K562 (cell line): ENCODE measurements around the gene TRPM4. TPM values are rescaled to one million over a fixed set of nuclear protein-coding genes. Genes with fewer than 3 reads are reported as not detected.
A peak's percentile ranks its signal among the peaks of the same experiment; 100 is the strongest.

Source experiments
- BCLAF1 ChIP-seq, 2 experiments: fragments of 450-650 bp in 1 of 2; IDR thresholded peaks; 2 replicates each; pipeline ENCODE4 v1.6.1; 2011 to 2017; ENCODE audit warnings: low read depth in 2 of 2, antibody characterized with exemption in 1 of 2, borderline replicate concordance in 1 of 2, low read length in 1 of 2, mild to moderate bottlenecking in 1 of 2, mixed read lengths in 1 of 2; ENCODE audit not compliant: control insufficient read depth in 1 of 2
- DACH1 ChIP-seq: fragments of 450-650 bp; IDR thresholded peaks from 2 replicates; pipeline ENCODE4 v1.6.1; 2018; ENCODE audit not compliant: partially characterized antibody
- DLX4 ChIP-seq: fragments of 250-450 bp; sonication (Bioruptor Pico); IDR thresholded peaks from 2 replicates; pipeline ENCODE4 v1.6.1; 2021; ENCODE audit warnings: mild to moderate bottlenecking
- E2F1 ChIP-seq: sonication (generic); formaldehyde crosslinking; IDR thresholded peaks from 2 replicates; pipeline ENCODE4 v1.8.1; 2023; ENCODE audit warnings: mild to moderate bottlenecking, missing genetic modification reagents, moderate library complexity
- ERF ChIP-seq: fragments of 450-650 bp; formaldehyde crosslinking; IDR thresholded peaks from 2 replicates; pipeline ENCODE4 v1.4.0; 2020; ENCODE audit warnings: mild to moderate bottlenecking, mixed read lengths
- KDM4B ChIP-seq, 2 experiments: fragments of 450-650 bp in 1 of 2; sonication (generic) in 1 of 2; IDR thresholded peaks; 2 replicates each; pipeline ENCODE4 v1.6.1; 2016 to 2017; ENCODE audit warnings: borderline replicate concordance in 2 of 2, antibody characterized with exemption in 1 of 2, low read depth in 1 of 2, mild to moderate bottlenecking in 1 of 2
- MBD2 ChIP-seq: sonication (generic); IDR thresholded peaks from 2 replicates; pipeline ENCODE4 v1.6.1; 2016; ENCODE audit warnings: low read depth, borderline replicate concordance
- MLX ChIP-seq, 2 experiments: fragments of 450-650 bp in 1 of 2; sonication (generic) in 1 of 2; formaldehyde crosslinking; conservative IDR thresholded peaks; 2 replicates each; pipeline versions ENCODE4 v1.4.0 to v1.8.1; 2020 to 2022; ENCODE audit warnings: mild to moderate bottlenecking in 1 of 2, missing genetic modification reagents in 1 of 2
- NFATC3 ChIP-seq: fragments of 450-650 bp; IDR thresholded peaks from 2 replicates; pipeline ENCODE4 v1.6.1; 2017; ENCODE audit warnings: mild to moderate bottlenecking
- POLR2H ChIP-seq: IDR thresholded peaks from 2 replicates; pipeline ENCODE4 v1.6.1; 2016; ENCODE audit warnings: missing genetic modification characterization, low read depth, mild to moderate bottlenecking, control low read depth, missing compliant biosample characterization, moderate library complexity
- RB1 ChIP-seq: fragments of 450-650 bp; IDR thresholded peaks from 2 replicates; pipeline ENCODE4 v1.6.1; 2017; ENCODE audit warnings: low read depth, mild to moderate bottlenecking
- RFX1 ChIP-seq: fragments of 450-650 bp; IDR thresholded peaks from 2 replicates; pipeline ENCODE4 v1.6.1; 2016; ENCODE audit warnings: mild to moderate bottlenecking, moderate library complexity
- SIX5 ChIP-seq, 2 experiments: IDR thresholded peaks; 2 replicates each; pipeline ENCODE4 v1.6.1; 2011; ENCODE audit warnings: low read length in 2 of 2, borderline replicate concordance in 1 of 2, low read depth in 1 of 2, mild to moderate bottlenecking in 1 of 2, moderate library complexity in 1 of 2; ENCODE audit not compliant: insufficient read depth in 1 of 2
- STAT5A ChIP-seq: IDR thresholded peaks from 2 replicates; pipeline ENCODE4 v1.6.1; 2012; ENCODE audit warnings: low read length, inconsistent platforms, borderline replicate concordance
- TCF7L2 ChIP-seq: fragments of 150-350 bp; IDR thresholded peaks from 2 replicates; pipeline ENCODE4 v1.6.1; 2016; ENCODE audit warnings: low read depth, mild to moderate bottlenecking, low read length, moderate library complexity
- USF1 ChIP-seq: sonication (generic); formaldehyde crosslinking; IDR thresholded peaks from 2 replicates; pipeline ENCODE4 v1.9.0; 2022; ENCODE audit warnings: mild to moderate bottlenecking, missing genetic modification reagents
- ZNF124 ChIP-seq: sonication (generic); formaldehyde crosslinking; IDR thresholded peaks from 2 replicates; pipeline ENCODE4 v1.8.1; 2022; ENCODE audit warnings: missing genetic modification reagents
- ZNF277 ChIP-seq: fragments of 250-450 bp; sonication (Bioruptor Pico); IDR thresholded peaks from 2 replicates; pipeline ENCODE4 v1.8.0; 2022; ENCODE audit warnings: inconsistent platforms, mild to moderate bottlenecking, moderate library complexity, borderline replicate concordance
- ZSCAN32 ChIP-seq: fragments of 450-650 bp; formaldehyde crosslinking; IDR thresholded peaks from 2 replicates; pipeline ENCODE4 v1.4.0; 2020; ENCODE audit warnings: mild to moderate bottlenecking, moderate library complexity
- polyA plus RNA-seq, 8 experiments: library from polyadenylated mRNA; depleted of rRNA in 4 of 8; stranded (reverse) in 5 of 8; unstranded in 3 of 8; fragments of >200 nt; fragmentation: Nextera tagmentation in 2 of 8; fragmentation: Illumina TruSeq in 1 of 8; extraction: Ambion mirVana in 2 of 8; extraction: Trizol in 1 of 8; gene quantifications; 2 replicates each; pipeline versions ENCODE4 v1.2.1 to v1.2.3, GENCODE V29; 2011 to 2014; ENCODE audit warnings: inconsistent platforms in 1 of 8, missing spikeins in 1 of 8
- total RNA-seq, 7 experiments: library from RNA; depleted of rRNA in 6 of 7; stranded (reverse); fragments of >200 nt in 6 of 7; fragmentation: Illumina TruSeq in 2 of 7; extraction: Trizol in 2 of 7; gene quantifications; 2 replicates each; pipeline versions ENCODE4 v1.2.1 to v1.2.3, GENCODE V29; 2011 to 2021; ENCODE audit warnings: low replicate concordance in 1 of 7

The TRPM4 gene
- total and polyA plus RNA-seq, 9 of the 15 experiments (the other 6 are each of a cell fraction or from before 2014, with no cell fraction given), result 6.5 to 45.4 (median 15.2) TPM

- no peak for TF ChIP-seq ZNF124
- TF ChIP-seq STAT5A, result no peak
- TF ChIP-seq KDM4B (IDR thresholded peaks at IDR 0.05; ENCODE audit: borderline replicate concordance in 2 of 2, low read depth in 1 of 2), result 0 out of 4 replicates have a peak, but pooled peaks of 1 of the 2 experiments have one; percentile 16
- TF ChIP-seq DACH1, result no peak
- peak; percentile 58; the same call in 1 of the 2 replicates for TF ChIP-seq ERF (CRISPR knock-in tag)
- TF ChIP-seq RFX1, result no peak
- TF ChIP-seq USF1 (CRISPR knock-in tag), result no peak
- 0 out of 4 replicates have a peak, but pooled peaks of 1 of the 2 experiments have one; percentile 56 for TF ChIP-seq MLX (CRISPR knock-in tag; conservative IDR thresholded peaks at IDR 0.05)
- no peak for TF ChIP-seq DLX4 (CRISPR knock-in tag)
- peak; percentile 99 for TF ChIP-seq TCF7L2
- TF ChIP-seq NFATC3, result no peak
- TF ChIP-seq E2F1 (CRISPR knock-in tag), result peak; percentile 8; the same call in 1 of the 2 replicates
- no peak for TF ChIP-seq ZNF277 (CRISPR knock-in tag)
- TF ChIP-seq SIX5 (IDR thresholded peaks at IDR 0.05; ENCODE audit: borderline replicate concordance in 1 of 2, insufficient read depth in 1 of 2, low read depth in 1 of 2, low read length in 2 of 2), result peak; percentile 72 to 75; a peak in 3 of 4 replicates
- TF ChIP-seq MBD2, result peak; percentile 94
- TF ChIP-seq POLR2H (tag), result no peak
- no peak for TF ChIP-seq ZSCAN32 (CRISPR knock-in tag)
- peak in 1 of 2 experiments; percentile 91; a peak in 2 of 4 replicates for TF ChIP-seq BCLAF1 (IDR thresholded peaks at IDR 0.05; ENCODE audit: borderline replicate concordance in 1 of 2, control insufficient read depth in 1 of 2, low read depth in 2 of 2, low read length in 1 of 2)
- TF ChIP-seq RB1, result peak; percentile 10; the same call in 1 of the 2 replicates
Observed at GRCh38 chr19:49149652-49150105, 7.9 kb upstream of the TRPM4 start (continued).
